HCT116 (cell line): ENCODE measurements around the gene NXPE2.

Source experiments
- CBX3 ChIP-seq: IDR thresholded peaks from 2 replicates; pipeline ENCODE4 v1.6.1; 2012; ENCODE audit warnings: low read depth
- JUND ChIP-seq: IDR thresholded peaks from 2 replicates; pipeline ENCODE4 v1.6.1; 2012
- POLR2AphosphoS5 ChIP-seq: IDR thresholded peaks from 2 replicates; pipeline ENCODE4 v1.6.1; 2011; ENCODE audit warnings: mild to moderate bottlenecking, low read depth, low read length, moderate library complexity
- YY1 ChIP-seq: IDR thresholded peaks from 2 replicates; pipeline ENCODE4 v1.6.1; 2011; ENCODE audit warnings: low read length, low read depth, moderate library complexity, mild to moderate bottlenecking; ENCODE audit not compliant: insufficient replicate concordance; ENCODE audit errors: extremely low read depth
- TF ChIP-seq, protein P1 (sequence below), 3 experiments: fragments of 200-600 bp in 1 of 3; sonication (generic) in 1 of 3; IDR thresholded peaks in 2 of 3; conservative IDR thresholded peaks in 1 of 3; 2 replicates each; pipeline ENCODE4 v1.5.1; 2012 to 2017; ENCODE audit warnings: low read depth in 2 of 3, low read length in 2 of 3, antibody characterized with exemption in 1 of 3, borderline replicate concordance in 1 of 3, control low read depth in 1 of 3, mild to moderate bottlenecking in 1 of 3, mixed read lengths in 1 of 3, mixed run types in 1 of 3, moderate library complexity in 1 of 3; ENCODE audit not compliant: insufficient read depth in 1 of 3
- TF ChIP-seq, protein P2 (sequence below): IDR thresholded peaks from 2 replicates; pipeline ENCODE4 v1.6.1; 2012

GRCh38 chr11:114709960-114710359 is 31.6 kb downstream of the NXPE2 start:
- TF ChIP-seq JUND (no peak), CBX3 (no peak), YY1 (no peak), POLR2AphosphoS5 (no peak)
- TF ChIP-seq, protein P1, sequence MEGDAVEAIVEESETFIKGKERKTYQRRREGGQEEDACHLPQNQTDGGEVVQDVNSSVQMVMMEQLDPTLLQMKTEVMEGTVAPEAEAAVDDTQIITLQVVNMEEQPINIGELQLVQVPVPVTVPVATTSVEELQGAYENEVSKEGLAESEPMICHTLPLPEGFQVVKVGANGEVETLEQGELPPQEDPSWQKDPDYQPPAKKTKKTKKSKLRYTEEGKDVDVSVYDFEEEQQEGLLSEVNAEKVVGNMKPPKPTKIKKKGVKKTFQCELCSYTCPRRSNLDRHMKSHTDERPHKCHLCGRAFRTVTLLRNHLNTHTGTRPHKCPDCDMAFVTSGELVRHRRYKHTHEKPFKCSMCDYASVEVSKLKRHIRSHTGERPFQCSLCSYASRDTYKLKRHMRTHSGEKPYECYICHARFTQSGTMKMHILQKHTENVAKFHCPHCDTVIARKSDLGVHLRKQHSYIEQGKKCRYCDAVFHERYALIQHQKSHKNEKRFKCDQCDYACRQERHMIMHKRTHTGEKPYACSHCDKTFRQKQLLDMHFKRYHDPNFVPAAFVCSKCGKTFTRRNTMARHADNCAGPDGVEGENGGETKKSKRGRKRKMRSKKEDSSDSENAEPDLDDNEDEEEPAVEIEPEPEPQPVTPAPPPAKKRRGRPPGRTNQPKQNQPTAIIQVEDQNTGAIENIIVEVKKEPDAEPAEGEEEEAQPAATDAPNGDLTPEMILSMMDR (IDR thresholded peaks at IDR 0.05 in 2 of 3, conservative IDR thresholded peaks at IDR 0.05 in 1 of 3; ENCODE audit: borderline replicate concordance in 1 of 3, insufficient read depth in 1 of 3, low read depth in 2 of 3, low read length in 2 of 3) = no peak
- TF ChIP-seq, protein P2, sequence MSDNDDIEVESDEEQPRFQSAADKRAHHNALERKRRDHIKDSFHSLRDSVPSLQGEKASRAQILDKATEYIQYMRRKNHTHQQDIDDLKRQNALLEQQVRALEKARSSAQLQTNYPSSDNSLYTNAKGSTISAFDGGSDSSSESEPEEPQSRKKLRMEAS = no peak
